HK-2 (cell line): ENCODE measurements around the gene TESK2.
A peak's percentile ranks its signal among the peaks of the same experiment; 100 is the strongest.

Source experiments
- DNase-seq: peaks from one replicate; pipeline ENCODE4 v3.0.0-alpha.2; 2018; ENCODE audit not compliant: unreplicated experiment

Gene TESK2

GRCh38 chr1:45337630-45338325 lies 153.2 kb downstream of the TESK2 start:
- DNase-seq, result peak; percentile 32

GRCh38 chr1:45335855-45336324 lies 155.1 kb downstream of the TESK2 start:
- no peak for DNase-seq

- no peak for DNase-seq
Measured at GRCh38 chr1:45334308-45335245, 156.4 kb downstream of the TESK2 start.

GRCh38 chr1:45332346-45332720 lies 158.6 kb downstream of the TESK2 start:
- no peak for DNase-seq

GRCh38 chr1:45331436-45332345 lies 159.3 kb downstream of the TESK2 start:
- no peak for DNase-seq

GRCh38 chr1:45329445-45329844 lies 161.5 kb downstream of the TESK2 start:
- no peak for DNase-seq

- DNase-seq, result no peak
Measured at GRCh38 chr1:45328680-45329079, 162.3 kb downstream of the TESK2 start.

GRCh38 chr1:45327644-45328515 lies 163.1 kb downstream of the TESK2 start:
- no peak for DNase-seq

- no peak for DNase-seq
Measured at GRCh38 chr1:45326627-45327623, 164.0 kb downstream of the TESK2 start, which contains the start of gene HPDL. TSS of gene HPDL (plus strand) at chr1:45326895. CDS start at chr1:45327149, 254 bp downstream.

- no peak for DNase-seq
Measured at GRCh38 chr1:45325851-45326506, 165.0 kb downstream of the TESK2 start.

- DNase-seq, result no peak
Measured at GRCh38 chr1:45322486-45323040, 168.4 kb downstream of the TESK2 start.

GRCh38 chr1:45321444-45321843 lies 169.5 kb downstream of the TESK2 start:
- DNase-seq, result no peak

GRCh38 chr1:45319761-45320160 lies 171.2 kb downstream of the TESK2 start:
- no peak for DNase-seq

- no peak for DNase-seq
Measured at GRCh38 chr1:45317166-45317565, 173.8 kb downstream of the TESK2 start.

GRCh38 chr1:45314266-45314665 lies 176.7 kb downstream of the TESK2 start:
- DNase-seq, result no peak

- no peak for DNase-seq
Measured at GRCh38 chr1:45306905-45307304, 184.1 kb downstream of the TESK2 start.

GRCh38 chr1:45306319-45306718 lies 184.6 kb downstream of the TESK2 start:
- no peak for DNase-seq

GRCh38 chr1:45305231-45305630 lies 185.7 kb downstream of the TESK2 start:
- no peak for DNase-seq
